DMS114 treated with DMSO at 0.1 percent for 48 hours (cell line): ENCODE results near the gene HSPA6.
"Not testable (repeated sequence)": the region's sequence is repeated elsewhere in the genome, so short reads cannot be mapped to it uniquely, and the experiment has no call there.

ENCODE experiments used
- DNase-seq: peaks from one replicate; lab custom pipeline; 2025; ENCODE audit not compliant: unreplicated experiment; lab: John Stamatoyannopoulos, UW

HSPA6 gene

GRCh38 chr1:161557506-161558450 lies 33.4 kb downstream of the HSPA6 start:
- not testable (repeated sequence) for DNase-seq

DNA sequence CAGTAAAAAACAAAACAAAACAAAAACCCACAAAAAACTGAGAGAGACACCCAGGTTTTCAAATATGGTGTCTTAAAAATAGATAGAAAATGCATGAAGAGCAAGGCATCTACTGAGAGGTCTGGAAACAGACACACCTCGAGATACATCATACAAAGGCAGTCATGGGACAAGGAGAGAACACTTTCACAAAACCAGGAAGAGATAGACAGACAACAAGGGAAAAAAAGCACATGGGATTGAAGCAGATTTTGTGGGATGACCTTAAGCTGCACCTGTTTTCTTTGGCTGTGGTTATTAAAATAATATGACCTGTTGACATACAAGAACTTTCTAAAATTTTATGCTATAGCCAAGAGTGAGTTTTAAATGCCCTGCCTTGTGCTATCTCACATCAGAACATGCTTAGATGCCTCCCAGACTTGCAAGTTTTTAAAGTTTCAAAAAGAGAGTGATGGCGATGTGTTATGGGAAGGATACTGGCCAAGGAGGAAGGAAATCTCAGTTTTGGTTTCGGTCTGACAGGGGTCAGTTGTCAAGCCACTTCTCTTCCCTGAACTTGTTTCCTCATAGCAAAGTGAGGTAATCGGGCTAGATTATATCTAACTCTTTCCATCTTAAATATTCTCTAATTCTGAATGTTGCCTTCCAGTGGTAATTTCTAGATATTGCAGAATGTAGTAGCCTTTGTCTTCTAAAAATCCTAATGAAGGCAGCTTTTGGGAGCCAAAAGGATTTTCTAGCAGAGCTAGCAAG lies 36.8 kb downstream of the HSPA6 start:
- not testable (repeated sequence) for DNase-seq

- DNase-seq = not testable (repeated sequence)
Measured at GRCh38 chr1:161562441-161562840, 38.1 kb downstream of the HSPA6 start.

DNA sequence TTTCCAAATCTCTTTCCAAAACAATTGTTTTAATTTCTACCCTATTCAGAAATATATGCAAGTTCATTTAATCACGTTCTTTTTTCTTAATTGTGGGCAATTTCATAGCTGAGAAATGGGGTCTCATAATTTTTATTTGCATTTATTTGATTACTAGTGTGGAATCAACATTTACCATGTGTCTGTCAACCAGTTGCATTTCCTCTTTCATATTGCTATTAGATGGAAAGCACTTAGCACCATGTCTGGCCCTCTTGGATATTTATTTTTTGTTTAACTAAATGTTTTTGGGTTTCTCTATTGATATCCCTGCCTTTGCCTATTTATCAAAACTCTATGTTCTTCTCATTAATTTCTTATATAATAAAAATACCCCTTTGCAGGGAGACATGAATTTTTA lies 39.2 kb downstream of the HSPA6 start:
- DNase-seq = not testable (repeated sequence)

DNA sequence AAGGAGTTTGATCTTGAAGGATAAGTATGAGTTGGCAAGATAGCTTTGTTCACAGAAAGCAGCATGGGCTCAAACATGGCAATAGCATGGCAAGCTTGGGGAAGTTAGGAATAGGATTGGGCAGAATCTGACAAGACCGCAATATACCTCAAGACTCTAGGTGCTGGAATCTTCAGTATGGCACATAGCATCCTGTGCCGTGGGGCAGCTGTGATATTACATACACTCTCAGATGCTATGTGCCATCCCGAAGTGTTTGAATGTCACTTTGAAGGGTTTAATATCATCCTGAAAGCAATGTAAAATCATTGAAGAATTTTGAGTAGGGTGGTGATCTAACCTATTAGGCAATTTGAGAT lies 42.2 kb downstream of the HSPA6 start:
- not testable (repeated sequence) for DNase-seq

- DNase-seq = not testable (repeated sequence)
Measured at GRCh38 chr1:161571703-161572102, 47.4 kb downstream of the HSPA6 start.
